GM19025 (cell line): ENCODE data around the gene CPT1B.
A peak's percentile ranks its signal among the peaks of the same experiment; 100 is the strongest.

ENCODE experiments used
- ATAC-seq: cut with Tn5 transposase; IDR thresholded peaks from one replicate; pipeline ENCODE4 v1.9.1; 2021; ENCODE audit warnings: mild to moderate bottlenecking, low read depth, moderate library complexity; ENCODE audit not compliant: unreplicated experiment

The CPT1B gene

GRCh38 chr22:50571264-50572175 lies 6.7 kb downstream of the CPT1B start:
- ATAC-seq = no peak

- ATAC-seq = no peak
Observed at GRCh38 chr22:50570861-50571260, 7.4 kb downstream of the CPT1B start.

DNA sequence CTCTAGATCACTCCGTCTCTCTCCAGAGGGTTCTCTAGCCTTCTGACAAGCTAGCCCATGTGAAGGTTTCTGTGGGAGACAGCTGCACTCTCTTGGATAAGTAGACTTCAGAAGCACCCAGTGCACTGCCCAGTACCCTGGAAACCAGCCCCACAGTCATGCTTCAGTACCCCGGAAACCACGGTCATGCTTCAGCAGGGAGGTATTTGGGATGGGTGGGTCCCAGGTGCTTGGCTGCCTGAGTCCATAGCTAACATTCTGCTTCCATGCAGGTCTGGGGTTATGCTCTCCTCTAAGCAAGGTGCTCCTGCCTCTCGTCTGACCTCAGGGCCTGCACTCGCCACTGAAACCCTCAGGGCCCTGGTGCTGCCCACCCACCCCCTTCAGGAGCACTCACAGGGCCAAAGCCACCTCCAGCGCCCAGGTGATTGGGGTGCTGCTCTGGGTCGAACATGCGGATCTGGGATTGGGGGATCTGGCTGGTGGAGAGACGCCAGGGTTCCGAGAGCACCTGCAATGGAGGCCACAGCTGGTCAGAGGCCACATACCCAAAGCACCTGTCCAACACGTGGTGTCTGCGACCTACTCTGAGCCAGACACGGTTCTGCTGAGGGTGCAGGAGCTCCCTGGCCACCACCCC lies 8.2 kb downstream of the CPT1B start:
- ATAC-seq = no peak

- ATAC-seq = no peak
Observed at GRCh38 chr22:50569041-50569459, 9.2 kb downstream of the CPT1B start.

DNA sequence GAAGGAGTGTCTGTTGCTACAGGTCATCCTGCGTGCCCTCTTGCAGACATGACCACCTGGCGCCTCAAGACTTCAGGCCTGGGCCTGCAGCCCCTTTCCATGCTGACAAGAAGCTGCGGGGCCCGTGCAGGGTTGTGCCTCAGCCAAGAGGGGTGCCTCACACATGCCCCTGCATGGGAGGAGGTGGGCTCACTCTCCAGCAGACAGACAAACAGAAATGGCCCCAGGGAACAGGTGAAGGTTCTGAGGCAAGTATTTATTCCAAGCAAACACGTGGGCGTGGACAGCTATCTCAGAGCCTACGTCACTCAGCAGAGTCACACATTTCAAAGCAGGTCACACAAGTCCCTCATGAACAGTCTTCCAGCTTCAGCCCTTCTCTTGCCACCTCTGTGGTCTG lies 9.6 kb downstream of the CPT1B start:
- ATAC-seq = no peak

- ATAC-seq = no peak
Observed at GRCh38 chr22:50567721-50568252, 10.4 kb downstream of the CPT1B start.

DNA sequence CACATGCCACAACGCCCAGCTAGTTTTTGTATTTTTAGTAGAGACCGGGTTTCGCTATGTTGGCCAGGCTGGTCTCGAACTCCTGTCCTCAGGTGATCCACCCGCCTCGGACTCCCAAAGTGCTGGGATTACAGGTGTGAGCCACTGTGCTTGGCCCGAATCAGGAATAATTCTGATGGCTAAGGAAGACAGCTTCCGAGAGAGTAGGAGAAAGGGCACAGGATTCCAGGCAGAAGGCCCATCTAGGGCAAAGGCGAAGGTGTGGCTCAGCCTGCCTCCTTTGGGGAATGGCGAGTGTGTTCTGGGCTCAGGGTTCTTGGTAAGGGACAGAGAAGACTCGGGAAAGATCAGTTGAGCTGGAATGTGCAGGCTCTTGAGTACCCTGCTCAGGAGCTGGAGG lies 13.9 kb downstream of the CPT1B start:
- ATAC-seq = no peak

- ATAC-seq = no peak
Observed at GRCh38 chr22:50563413-50564160, 14.6 kb downstream of the CPT1B start.

DNA sequence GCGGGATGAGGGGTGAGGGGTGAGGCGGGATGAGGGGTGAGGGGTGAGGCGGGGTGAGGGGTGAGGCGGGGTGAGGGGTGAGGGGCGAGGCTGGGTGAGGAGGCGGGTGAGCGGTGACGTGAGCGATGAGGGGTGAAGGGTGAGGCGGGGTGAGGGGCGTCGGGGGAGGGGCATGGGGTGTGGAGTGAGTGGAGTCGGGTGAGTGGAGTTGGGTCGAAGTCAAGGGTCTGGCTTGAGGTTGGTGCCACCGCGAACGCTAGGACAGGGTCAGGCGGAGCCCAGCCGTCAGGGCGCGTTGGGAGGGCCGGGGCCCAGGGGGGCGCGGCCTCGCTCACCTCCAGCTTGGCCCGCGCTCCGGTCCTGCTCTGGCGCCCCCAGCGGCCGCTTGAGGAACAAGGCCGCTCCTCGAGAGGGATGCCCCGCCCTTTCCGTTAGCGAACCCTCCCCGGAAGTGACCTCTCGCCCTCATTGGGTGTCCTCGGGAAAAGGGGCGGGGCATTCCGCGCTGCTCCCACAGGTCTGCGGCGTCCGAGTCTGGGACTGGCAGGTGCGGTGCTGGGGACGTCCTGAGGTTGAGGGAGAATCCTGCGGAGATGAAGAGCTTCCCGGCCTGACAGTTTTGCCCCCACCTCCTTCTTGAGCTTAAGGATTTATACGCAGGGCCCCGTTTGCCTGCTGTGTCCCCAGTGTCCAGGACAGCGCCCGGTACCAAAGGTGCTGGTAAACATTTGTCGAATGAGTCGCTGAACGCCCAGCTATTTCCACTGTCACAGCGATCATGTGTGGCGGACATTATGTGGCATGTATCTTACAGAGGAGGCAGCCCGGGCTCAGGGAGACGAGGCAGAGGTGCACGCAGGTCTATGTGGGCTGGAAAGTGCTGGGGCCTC lies 15.5 kb downstream of the CPT1B start, which contains the start of gene SYCE3:
SYCE3 (minus strand) TSS at position 397 of the 890 bp plus-strand sequence. CDS start 6,514 bp downstream, outside the sequence.
- ATAC-seq = peak; percentile 97

GRCh38 chr22:50561401-50562358 lies 16.5 kb downstream of the CPT1B start:
- no peak for ATAC-seq

DNA sequence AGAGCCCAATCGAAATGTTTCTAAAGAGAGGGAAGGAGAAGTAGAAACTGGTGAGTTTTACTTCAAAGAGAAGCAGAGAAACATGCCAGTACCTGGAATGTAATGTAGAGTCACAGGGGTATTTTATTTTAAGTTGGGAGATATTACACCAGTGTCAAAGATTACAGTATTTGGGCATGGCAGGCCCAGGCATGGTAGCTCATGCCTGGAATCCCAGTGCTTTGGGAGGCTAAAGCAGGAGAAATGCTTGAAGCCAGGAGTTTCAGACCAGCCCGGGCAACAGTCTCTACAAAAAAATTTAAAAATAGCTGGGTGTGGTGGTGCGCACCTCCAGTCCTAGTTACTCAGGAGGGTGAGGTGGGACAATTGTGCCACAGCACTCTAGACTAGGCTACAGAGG lies 18.2 kb downstream of the CPT1B start:
- ATAC-seq = no peak

GRCh38 chr22:50556703-50557102 lies 21.5 kb downstream of the CPT1B start:
- no peak for ATAC-seq

DNA sequence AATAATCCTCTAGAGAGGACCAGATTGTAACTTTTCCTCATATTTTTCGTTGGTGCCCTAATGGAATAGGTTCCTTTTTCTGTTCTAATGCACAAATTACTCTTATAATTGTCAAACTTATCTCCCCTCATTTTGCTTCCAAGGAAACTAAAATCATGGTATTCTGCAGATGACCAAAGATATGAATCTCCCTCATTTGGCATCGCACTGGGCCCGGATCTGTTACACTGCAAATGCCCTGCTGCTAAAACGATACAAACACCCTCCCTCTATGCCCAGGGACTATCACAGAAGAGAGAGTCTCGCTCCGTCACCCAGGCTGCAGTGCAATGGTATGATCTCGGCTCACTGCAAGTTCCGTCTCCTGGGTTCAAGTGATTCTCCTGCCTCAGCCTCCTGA lies 24.9 kb downstream of the CPT1B start:
- no peak for ATAC-seq

- no peak for ATAC-seq
Observed at GRCh38 chr22:50551160-50551752, 27.0 kb downstream of the CPT1B start.

DNA sequence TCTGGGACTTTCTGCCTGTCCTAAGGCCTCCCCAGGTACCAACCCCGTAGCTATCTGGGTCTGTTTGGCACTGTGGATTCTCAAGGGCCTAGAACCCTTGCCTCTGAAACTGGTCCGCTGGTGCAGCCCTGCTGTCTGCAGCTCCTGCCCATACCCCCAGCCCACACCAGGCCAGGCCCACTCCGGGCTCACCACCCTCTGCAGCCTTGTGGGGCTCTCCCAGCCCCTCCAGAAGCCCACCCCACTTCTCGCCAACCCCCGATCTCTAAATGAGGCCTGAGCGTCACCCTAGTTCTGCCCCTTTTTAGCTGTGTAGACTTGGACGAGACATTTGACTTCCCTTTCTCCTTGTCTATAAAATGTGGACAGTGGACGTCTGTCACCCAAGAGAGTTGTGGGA lies 27.8 kb downstream of the CPT1B start:
- ATAC-seq = no peak

DNA sequence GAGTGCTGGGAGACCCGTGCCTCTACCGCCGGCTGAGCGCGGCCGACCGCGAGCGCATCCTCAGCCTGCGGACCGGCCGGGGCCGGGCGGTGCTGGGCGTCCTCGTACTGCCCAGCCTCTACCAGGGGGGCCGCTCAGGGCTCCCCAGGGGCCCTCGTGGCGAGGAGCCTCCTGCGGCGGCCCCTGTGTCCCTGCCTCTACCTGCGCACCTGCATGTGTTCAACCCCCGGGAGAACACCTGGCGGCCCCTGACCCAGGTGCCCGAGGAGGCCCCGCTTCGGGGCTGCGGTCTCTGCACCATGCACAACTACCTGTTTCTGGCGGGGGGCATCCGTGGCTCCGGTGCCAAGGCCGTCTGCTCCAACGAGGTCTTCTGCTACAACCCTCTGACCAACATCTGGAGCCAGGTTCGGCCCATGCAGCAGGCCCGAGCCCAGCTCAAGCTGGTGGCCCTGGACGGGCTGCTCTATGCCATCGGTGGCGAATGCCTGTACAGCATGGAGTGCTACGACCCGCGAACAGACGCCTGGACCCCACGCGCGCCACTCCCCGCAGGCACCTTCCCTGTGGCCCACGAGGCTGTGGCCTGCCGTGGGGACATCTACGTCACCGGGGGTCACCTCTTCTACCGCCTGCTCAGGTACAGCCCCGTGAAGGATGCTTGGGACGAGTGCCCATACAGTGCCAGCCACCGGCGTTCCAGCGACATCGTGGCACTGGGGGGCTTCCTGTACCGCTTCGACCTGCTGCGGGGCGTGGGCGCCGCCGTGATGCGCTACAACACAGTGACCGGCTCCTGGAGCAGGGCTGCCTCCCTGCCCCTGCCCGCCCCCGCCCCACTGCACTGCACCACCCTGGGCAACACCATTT lies 29.1 kb downstream of the CPT1B start:
- no peak for ATAC-seq
